Liver (tissue), 3 donors: ENCODE measurements around the gene PPM1N.

ENCODE experiments used
- CTCF ChIP-seq: fragments of 150-350 bp; IDR thresholded peaks from 2 replicates; pipeline ENCODE4 v1.5.1; 2017; ENCODE audit warnings: improper control_type of control experiment, low read depth, low read length; ENCODE audit not compliant: missing input control
- EGR1 ChIP-seq, 2 donors: IDR thresholded peaks; 2 replicates each; pipeline ENCODE4 v1.6.1; 2016 to 2018; ENCODE audit warnings: antibody characterized with exemption in 2 of 2, low read depth in 2 of 2
- HNF4G ChIP-seq: IDR thresholded peaks from 2 replicates; pipeline ENCODE4 v1.6.1; 2016; ENCODE audit warnings: antibody characterized with exemption
- JUND ChIP-seq, 2 donors: IDR thresholded peaks; 2 replicates each; pipeline ENCODE4 v1.6.1; 2016; ENCODE audit warnings: antibody characterized with exemption in 2 of 2
- MAX ChIP-seq: IDR thresholded peaks from 2 replicates; pipeline ENCODE4 v1.6.1; 2016; ENCODE audit warnings: antibody characterized with exemption
- SP1 ChIP-seq: IDR thresholded peaks from 2 replicates; pipeline ENCODE4 v1.6.1; 2018; ENCODE audit warnings: antibody characterized with exemption, mild to moderate bottlenecking
- donor health status: healthy.
- donor health status: healthy.

- TF ChIP-seq CTCF (no peak), HNF4G (no peak), EGR1 (IDR thresholded peaks at IDR 0.05; ENCODE audit: low read depth in 2 of 2) (no peak), MAX (no peak), SP1 (no peak), JUND (IDR thresholded peaks at IDR 0.05) (no peak)
Measured at GRCh38 chr19:45477186-45477585, 21.1 kb upstream of the PPM1N start.
